ENCODE data around the gene PKD1L1. TPM values are rescaled to one million over a fixed set of nuclear protein-coding genes. Genes with fewer than 3 reads are reported as not detected.

The PKD1L1 gene
- polyA plus RNA-seq, 1 donor (not counting 4 experiments of a cell fraction or from before 2014, with no cell fraction given), result 0.04 TPM

DNA sequence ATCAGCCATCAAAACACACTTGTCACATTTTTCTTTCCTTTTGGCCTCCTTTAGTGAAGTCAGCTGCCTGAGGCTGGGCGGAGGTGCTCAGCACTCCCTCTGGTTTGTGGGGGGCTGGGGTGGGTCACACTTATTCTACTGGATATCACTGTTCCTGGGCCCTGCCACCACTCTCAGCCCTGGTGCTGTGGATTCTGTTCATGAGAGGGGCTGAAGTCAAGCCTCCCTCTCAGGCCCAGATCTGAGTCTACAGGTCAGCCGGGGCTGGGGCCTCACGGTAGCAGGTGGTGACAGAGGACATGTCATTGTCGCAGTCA, 185.6 kb downstream of the PKD1L1 start:
- DNase-seq (ENCODE audit: low read depth, low spot score), result no peak
- H3K36me3 ChIP-seq (ENCODE audit: control insufficient read depth in 2 of 2, extremely low read depth in 1 of 2, insufficient read depth in 2 of 2, low read length in 2 of 2), result no peaks in the 10 kb centered on the region
- no peak overlapping the region for H3K4me2 ChIP-seq (ENCODE audit: control insufficient read depth, extremely low read depth, insufficient read depth, low read depth, low read length)
- H3K79me2 ChIP-seq (ENCODE audit: control insufficient read depth, insufficient read depth, low read length), result no peaks in the 10 kb centered on the region
- H3K9ac ChIP-seq (ENCODE audit: control insufficient read depth, extremely low read depth, insufficient read depth, low read length), result no peak overlapping the region
- TF ChIP-seq, protein P1, sequence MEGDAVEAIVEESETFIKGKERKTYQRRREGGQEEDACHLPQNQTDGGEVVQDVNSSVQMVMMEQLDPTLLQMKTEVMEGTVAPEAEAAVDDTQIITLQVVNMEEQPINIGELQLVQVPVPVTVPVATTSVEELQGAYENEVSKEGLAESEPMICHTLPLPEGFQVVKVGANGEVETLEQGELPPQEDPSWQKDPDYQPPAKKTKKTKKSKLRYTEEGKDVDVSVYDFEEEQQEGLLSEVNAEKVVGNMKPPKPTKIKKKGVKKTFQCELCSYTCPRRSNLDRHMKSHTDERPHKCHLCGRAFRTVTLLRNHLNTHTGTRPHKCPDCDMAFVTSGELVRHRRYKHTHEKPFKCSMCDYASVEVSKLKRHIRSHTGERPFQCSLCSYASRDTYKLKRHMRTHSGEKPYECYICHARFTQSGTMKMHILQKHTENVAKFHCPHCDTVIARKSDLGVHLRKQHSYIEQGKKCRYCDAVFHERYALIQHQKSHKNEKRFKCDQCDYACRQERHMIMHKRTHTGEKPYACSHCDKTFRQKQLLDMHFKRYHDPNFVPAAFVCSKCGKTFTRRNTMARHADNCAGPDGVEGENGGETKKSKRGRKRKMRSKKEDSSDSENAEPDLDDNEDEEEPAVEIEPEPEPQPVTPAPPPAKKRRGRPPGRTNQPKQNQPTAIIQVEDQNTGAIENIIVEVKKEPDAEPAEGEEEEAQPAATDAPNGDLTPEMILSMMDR (optimal IDR thresholded peaks at IDR 0.05 in 1 of 3, IDR thresholded peaks at IDR 0.05 in 1 of 3, conservative IDR thresholded peaks at IDR 0.05 in 1 of 3; ENCODE audit: extremely low read depth in 1 of 3, insufficient read depth in 2 of 3, low read length in 3 of 3), result no peak
- TF ChIP-seq EZH2 (IDR thresholded peaks at IDR 0.05; ENCODE audit: low read length), result no peak
- H3K27me3 ChIP-seq (ENCODE audit: control insufficient read depth, extremely low read depth, insufficient read depth, low read length), result no peaks in the 10 kb centered on the region
- no peaks in the 10 kb centered on the region for H4K20me1 ChIP-seq (ENCODE audit: control insufficient read depth, extremely low read depth, insufficient read depth, low read length)
- H3K27ac ChIP-seq (ENCODE audit: control insufficient read depth, insufficient read depth, low read length), result no peak overlapping the region
- no peak overlapping the region for H2AFZ ChIP-seq (ENCODE audit: control insufficient read depth, low read length)
- dilution Hi-C loops (cut with MboI; ENCODE audit: extremely low pct_ligation_motif_present, low sequenced_read_pairs), result no loop called here
- no peaks in the 10 kb centered on the region for H3K9me1 ChIP-seq (ENCODE audit: control insufficient read depth, extremely low read depth, insufficient read depth, low read length)
- FAIRE-seq, result no peak
- no peak overlapping the region for H3K4me3 ChIP-seq (ENCODE audit: control insufficient read depth in 2 of 3, extremely low read depth in 1 of 3, insufficient read depth in 2 of 3, low read depth in 1 of 3, low read length in 3 of 3)
- no peaks in the 10 kb centered on the region for H3K9me3 ChIP-seq (ENCODE audit: control insufficient read depth, low read depth, low read length)
- H3K4me1 ChIP-seq (ENCODE audit: control insufficient read depth, extremely low read depth, insufficient read depth, low read length), result peaks cover 7% of the 10 kb centered on the region

DNA sequence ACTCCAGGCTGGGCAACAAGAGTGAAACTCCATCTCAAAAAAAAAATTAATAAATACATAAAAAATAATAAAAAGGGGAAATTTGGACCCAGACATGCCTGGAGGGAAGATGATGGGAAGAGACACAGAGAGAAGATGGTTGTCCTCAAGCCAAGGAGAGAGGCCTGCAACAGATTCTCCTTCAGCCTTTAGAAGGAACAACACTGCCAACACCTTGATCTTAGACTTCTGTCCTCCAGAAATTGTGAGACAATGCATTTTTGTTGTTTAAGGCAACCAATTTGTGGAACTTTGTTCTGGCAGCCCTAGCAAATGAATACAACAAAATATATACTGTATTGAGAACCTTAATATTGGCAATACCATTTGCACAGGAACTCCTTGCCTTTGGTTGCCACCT, 186.1 kb downstream of the PKD1L1 start:
- Histone ChIP-seq H3K4me2 (ENCODE audit: control insufficient read depth, extremely low read depth, insufficient read depth, low read depth, low read length) (no peak overlapping the region), H3K36me3 (ENCODE audit: control insufficient read depth in 2 of 2, extremely low read depth in 1 of 2, insufficient read depth in 2 of 2, low read length in 2 of 2) (no peaks in the 10 kb centered on the region), H3K9ac (ENCODE audit: control insufficient read depth, extremely low read depth, insufficient read depth, low read length) (no peak overlapping the region), H3K79me2 (ENCODE audit: control insufficient read depth, insufficient read depth, low read length) (no peaks in the 10 kb centered on the region), H2AFZ (ENCODE audit: control insufficient read depth, low read length) (no peak overlapping the region), H4K20me1 (ENCODE audit: control insufficient read depth, extremely low read depth, insufficient read depth, low read length) (no peaks in the 10 kb centered on the region), H3K27ac (ENCODE audit: control insufficient read depth, insufficient read depth, low read length) (no peak overlapping the region), H3K4me1 (ENCODE audit: control insufficient read depth, extremely low read depth, insufficient read depth, low read length) (peaks cover 12% of the 10 kb centered on the region), H3K27me3 (ENCODE audit: control insufficient read depth, extremely low read depth, insufficient read depth, low read length) (no peaks in the 10 kb centered on the region), H3K9me3 (ENCODE audit: control insufficient read depth, low read depth, low read length) (no peaks in the 10 kb centered on the region), H3K9me1 (ENCODE audit: control insufficient read depth, extremely low read depth, insufficient read depth, low read length) (no peaks in the 10 kb centered on the region), H3K4me3 (ENCODE audit: control insufficient read depth in 2 of 3, extremely low read depth in 1 of 3, insufficient read depth in 2 of 3, low read depth in 1 of 3, low read length in 3 of 3) (no peak overlapping the region)
- FAIRE-seq (no peak), DNase-seq (ENCODE audit: low read depth, low spot score) (no peak)
- TF ChIP-seq EZH2 (IDR thresholded peaks at IDR 0.05; ENCODE audit: low read length), result no peak
- TF ChIP-seq, protein P1 (optimal IDR thresholded peaks at IDR 0.05 in 1 of 3, IDR thresholded peaks at IDR 0.05 in 1 of 3, conservative IDR thresholded peaks at IDR 0.05 in 1 of 3; ENCODE audit: extremely low read depth in 1 of 3, insufficient read depth in 2 of 3, low read length in 3 of 3), result no peak
- dilution Hi-C loops (cut with MboI; ENCODE audit: extremely low pct_ligation_motif_present, low sequenced_read_pairs), result no loop called here
